Stimulated activated CD4-positive, alpha-beta T cell treated with anti-CD3 and anti-CD28 coated beads, Interleukin-15, amount 100 ng/mL, for 1 hour (primary cell): ENCODE results near the gene B4GALT5.
"Not testable (repeated sequence)": the region's sequence is repeated elsewhere in the genome, so short reads cannot be mapped to it uniquely, and the experiment has no call there.

ENCODE experiments used
- DNase-seq, 2 donors: peaks; one replicate each; pipeline ENCODE4 v3.0.0-alpha.2; 2020; ENCODE audit warnings: low read depth in 1 of 2, low spot score in 1 of 2

B4GALT5 gene

GRCh38 chr20:49737260-49737659 lies 23.6 kb upstream of the B4GALT5 start:
- DNase-seq, result no peak

GRCh38 chr20:49729780-49730179 lies 16.1 kb upstream of the B4GALT5 start:
- no peak for DNase-seq

- no peak for DNase-seq
Observed at GRCh38 chr20:49727894-49728885, 14.5 kb upstream of the B4GALT5 start.

GRCh38 chr20:49727478-49727877 lies 13.8 kb upstream of the B4GALT5 start:
- no peak for DNase-seq

GRCh38 chr20:49725694-49726093 lies 12.0 kb upstream of the B4GALT5 start:
- DNase-seq, result no peak

GRCh38 chr20:49725224-49725606 lies 11.5 kb upstream of the B4GALT5 start:
- DNase-seq, result not testable (repeated sequence)

- no peak for DNase-seq
Observed at GRCh38 chr20:49724408-49725223, 10.9 kb upstream of the B4GALT5 start.

GRCh38 chr20:49723758-49724157 lies 10.1 kb upstream of the B4GALT5 start:
- not testable (repeated sequence) for DNase-seq

GRCh38 chr20:49721326-49721725 lies 7.6 kb upstream of the B4GALT5 start:
- not testable (repeated sequence) for DNase-seq

GRCh38 chr20:49715466-49715865 lies 1.8 kb upstream of the B4GALT5 start:
- no peak for DNase-seq

- peak in 1 of 2 donors; percentile 24 for DNase-seq
Observed at GRCh38 chr20:49712996-49713752, 504 bp downstream of the B4GALT5 start.

GRCh38 chr20:49712646-49712995 lies 1.1 kb downstream of the B4GALT5 start:
- DNase-seq, result no peak

GRCh38 chr20:49712118-49712517 lies 1.6 kb downstream of the B4GALT5 start:
- no peak for DNase-seq

- no peak for DNase-seq
Observed at GRCh38 chr20:49711667-49711987, 2.1 kb downstream of the B4GALT5 start.

GRCh38 chr20:49710971-49711666 lies 2.6 kb downstream of the B4GALT5 start:
- DNase-seq, result no peak

GRCh38 chr20:49707118-49707517 lies 6.6 kb downstream of the B4GALT5 start:
- DNase-seq, result no peak

GRCh38 chr20:49706630-49707091 lies 7.0 kb downstream of the B4GALT5 start:
- DNase-seq, result no peak

- not testable (repeated sequence) for DNase-seq
Observed at GRCh38 chr20:49705893-49706292, 7.8 kb downstream of the B4GALT5 start.

GRCh38 chr20:49705358-49705757 lies 8.3 kb downstream of the B4GALT5 start:
- DNase-seq, result no peak

GRCh38 chr20:49704932-49705336 lies 8.7 kb downstream of the B4GALT5 start:
- DNase-seq, result no peak

GRCh38 chr20:49701916-49702315 lies 11.8 kb downstream of the B4GALT5 start:
- DNase-seq, result no peak
